GM23248 (cell line): ENCODE data around the gene BEAN1.

ENCODE experiments used
- EZH2 ChIP-seq: fragments of 200-600 bp; sonication (generic); IDR thresholded peaks from 2 replicates; pipeline ENCODE4 v1.6.1; 2018; ENCODE audit warnings: antibody characterized with exemption, mild to moderate bottlenecking; ENCODE audit not compliant: insufficient read depth, poor library complexity, severe bottlenecking
- EZH2phosphoT487 ChIP-seq: fragments of 200-600 bp; sonication (generic); IDR thresholded peaks from 2 replicates; pipeline ENCODE4 v1.6.1; 2018; ENCODE audit warnings: antibody characterized with exemption, moderate library complexity, mild to moderate bottlenecking, low read depth; ENCODE audit not compliant: insufficient read depth

DNA sequence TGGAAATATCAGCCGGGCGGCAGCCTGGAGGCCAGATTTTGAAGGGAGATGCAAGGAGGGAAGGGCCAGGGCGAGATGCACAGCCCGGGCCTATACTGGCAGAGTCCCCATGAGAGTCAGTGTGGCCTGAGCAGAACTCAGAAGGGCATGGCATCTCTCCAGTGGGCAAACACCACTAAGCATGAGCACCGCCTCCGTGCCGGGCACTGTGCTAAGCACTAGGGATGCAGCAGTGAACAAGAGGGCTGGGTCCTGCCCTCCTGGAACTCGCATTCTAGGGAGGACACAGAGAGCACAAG, 89.4 kb downstream of the BEAN1 start:
- TF ChIP-seq EZH2 (no peak), EZH2phosphoT487 (no peak)
